ENCODE results near the gene CYLD.
A peak's percentile ranks its signal among the peaks of the same experiment; 100 is the strongest.

Gene CYLD

DNA sequence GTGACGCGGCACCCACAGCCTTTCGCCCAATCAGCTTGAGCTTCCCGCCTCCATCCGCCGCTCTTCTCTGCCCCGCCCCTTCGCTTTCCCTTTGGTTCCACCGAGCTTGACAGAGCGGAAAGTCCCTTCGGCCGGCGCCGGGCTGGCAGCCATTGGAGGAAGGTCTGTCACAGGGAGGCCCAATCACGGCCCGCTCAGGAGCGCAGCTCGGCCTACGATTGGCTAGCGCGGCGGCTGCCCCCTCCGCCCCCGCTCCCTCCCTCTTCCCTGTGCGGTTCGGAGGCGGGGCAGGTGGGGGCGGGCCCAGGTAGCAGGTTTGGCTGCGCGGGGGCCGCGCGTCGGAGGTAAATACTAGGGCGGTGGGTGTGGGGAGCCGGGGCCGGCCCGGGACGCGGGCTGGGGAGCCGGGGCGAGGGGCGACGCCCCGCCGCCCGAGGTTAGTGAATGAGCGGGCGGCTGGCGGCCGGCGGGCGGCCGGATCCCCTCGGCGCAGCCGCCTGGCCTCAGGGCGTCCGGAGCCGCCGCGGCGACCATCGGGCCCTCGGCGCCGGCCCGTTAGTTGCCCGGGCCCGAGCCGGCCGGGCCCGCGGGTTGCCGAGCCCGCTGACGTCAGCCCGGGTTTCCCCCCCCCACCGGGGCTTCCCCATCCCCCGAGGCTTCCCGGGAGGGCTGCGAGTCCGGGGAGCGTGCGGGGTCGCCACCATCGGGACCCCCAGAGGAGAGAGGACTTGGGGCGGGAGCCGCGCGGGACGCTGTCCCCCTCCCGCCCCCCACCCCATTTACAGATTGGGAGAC lies at the start of gene CYLD:
TSS of gene CYLD (plus strand) at position 306 of the 795 bp plus-strand sequence. CDS start 7,613 bp downstream, outside the sequence.
- DNase-seq (ENCODE audit: low read depth in 2 of 3, low spot score in 2 of 3): peak; percentile 91 to 99 (median 92)

DNA sequence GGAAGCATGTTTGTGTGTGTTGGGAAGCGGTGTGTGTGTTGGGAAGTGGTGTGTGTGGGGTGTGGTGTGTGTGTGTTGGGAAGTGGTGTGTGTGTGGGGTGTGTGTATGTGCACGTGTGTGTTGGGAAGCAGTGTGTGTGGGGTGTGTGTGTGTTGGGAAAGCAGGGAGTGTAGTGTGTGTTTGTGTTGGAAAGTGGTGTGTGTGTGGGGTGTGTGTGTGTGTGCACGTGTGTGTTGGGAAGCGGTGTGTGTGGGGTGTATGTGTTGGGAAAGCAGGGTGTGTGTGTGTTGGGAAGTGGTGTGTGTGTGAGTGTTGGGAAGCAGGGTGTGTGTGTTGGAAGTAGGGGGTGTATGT lies 49.3 kb upstream of the CYLD start:
- DNase-seq (ENCODE audit: low read depth in 2 of 3, low spot score in 2 of 3): no peak

DNA sequence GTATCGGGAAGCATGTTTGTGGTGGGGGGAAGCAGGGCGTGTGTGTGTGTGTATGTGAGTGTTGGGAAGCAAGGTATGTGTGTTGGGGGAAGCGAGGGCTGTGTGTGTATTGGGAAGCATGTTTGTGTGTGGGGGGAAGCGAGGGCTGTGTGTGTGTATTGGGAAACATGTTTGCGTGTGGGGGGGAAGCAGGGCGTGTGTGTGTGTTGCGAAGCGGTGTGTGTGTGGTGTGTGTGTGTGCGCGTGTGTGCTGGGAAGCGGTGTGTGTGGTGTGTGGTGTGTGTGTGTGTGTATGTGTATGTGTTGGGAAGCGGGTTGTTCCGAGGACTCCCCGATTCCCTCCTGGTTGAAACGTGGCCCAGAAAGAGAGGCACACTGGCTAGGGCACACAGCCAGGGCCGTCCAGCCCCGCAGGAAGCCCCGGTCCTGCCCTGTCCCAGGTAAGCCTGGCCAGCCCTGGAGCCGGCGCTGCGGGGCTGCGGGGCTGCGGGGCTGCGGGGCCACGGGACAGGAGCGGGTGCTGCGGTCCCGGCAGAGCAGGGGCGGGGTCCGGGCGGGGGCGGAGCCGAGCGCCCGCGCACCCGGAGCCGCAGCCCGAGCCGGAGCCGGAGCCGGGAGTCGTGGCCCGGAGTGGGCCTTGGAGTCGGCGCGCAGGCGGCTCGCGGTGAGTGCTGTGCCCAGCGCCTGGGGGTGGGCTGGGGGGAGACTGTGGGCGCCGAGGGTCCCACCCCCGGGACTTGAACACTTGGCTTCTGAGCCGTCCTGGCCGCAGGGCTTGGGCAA lies 48.7 kb upstream of the CYLD start, which contains the start of gene NOD2:
TSS of gene NOD2 (plus strand) at position 608 of the 783 bp plus-strand sequence. CDS start 5,890 bp downstream, outside the sequence.
- DNase-seq (ENCODE audit: low read depth in 2 of 3, low spot score in 2 of 3): no peak

DNA sequence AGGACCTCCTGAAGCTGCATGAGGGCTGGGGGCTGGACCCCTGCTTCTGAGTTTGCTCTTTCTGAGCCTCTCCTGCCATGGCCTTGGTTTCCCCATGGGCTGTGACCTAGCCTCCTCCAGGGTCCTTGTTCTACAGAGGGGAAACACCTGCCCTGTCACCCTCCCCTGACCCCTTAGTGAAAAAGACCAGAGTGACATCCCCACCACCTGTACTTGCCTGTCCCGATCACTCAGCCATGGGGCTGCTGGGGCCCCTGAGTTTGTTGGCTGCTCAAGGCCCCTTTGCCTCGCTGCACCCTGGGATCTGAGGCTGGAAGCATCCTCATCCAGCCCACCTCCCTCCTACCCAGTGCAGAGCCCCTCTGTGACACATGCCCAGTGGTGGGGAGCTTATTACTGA lies 47.7 kb upstream of the CYLD start:
- no peak for DNase-seq (ENCODE audit: low read depth in 2 of 3, low spot score in 2 of 3)

DNA sequence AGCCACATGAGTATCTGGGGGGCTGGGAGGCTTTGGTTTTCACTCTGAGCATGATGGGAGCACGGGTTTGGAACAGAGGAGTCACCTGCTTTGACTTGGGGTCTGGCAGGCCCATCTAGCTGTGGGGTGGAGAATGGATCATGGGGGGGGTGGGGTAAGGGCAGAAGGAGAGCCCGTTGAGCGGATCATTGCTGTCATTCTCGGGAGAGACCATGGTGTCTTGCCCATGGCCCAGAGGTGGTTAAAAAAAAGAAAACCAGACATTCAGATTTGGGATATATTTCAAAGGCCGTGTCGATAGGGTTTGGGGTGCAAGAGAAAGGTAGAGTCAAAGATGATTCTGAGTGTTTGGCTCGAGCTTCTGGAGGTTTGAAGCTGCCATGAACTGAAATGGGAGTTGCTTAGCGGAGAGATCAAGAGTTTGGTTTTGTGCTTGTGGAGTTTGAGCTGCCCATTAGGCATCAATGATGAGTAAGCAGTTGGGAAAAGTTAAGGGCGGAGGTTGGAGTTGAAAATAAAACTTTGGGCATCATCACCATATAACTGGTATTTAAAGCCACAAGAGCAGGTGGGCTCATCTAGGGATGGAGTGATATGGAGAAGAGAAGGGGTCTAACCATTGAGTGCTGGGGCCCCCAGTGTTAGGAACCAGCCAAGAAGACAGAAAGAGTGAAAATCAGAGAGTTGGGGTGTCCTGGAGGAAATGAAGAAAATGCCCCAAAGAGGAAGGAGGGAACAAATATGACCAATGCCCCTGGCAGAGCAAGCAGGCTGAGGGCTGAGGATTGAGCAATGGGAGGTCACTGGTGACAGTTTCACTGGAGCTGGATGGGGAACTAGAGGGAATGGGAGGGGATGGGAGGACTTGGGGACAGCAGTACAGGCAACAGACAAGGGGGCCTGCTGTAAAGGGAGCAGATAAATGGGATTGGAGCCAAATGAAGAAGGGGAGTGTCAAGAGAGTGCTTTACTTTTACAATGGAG lies 46.6 kb upstream of the CYLD start:
- DNase-seq (ENCODE audit: low read depth in 2 of 3, low spot score in 2 of 3): no peak

DNA sequence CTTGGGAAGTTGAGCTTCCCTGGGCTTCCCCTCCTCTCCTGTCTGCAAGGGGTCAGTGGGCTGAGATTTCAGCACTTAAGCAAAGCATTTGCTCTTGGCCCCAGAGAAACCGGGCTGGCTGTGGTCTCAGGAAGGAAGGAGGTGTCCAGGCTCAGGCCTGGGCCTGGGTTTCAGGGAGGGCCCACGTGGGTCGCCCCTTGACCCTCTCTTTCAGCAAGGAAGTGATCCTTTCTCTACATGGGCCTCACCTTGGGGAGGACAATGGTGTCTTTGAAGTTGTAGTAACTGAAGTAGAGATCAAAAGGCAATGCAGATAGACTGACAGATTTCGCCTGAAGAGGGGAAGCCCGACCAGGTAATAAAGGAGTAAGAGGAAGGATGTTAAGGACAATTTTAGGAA lies 45.8 kb upstream of the CYLD start:
- DNase-seq (ENCODE audit: low read depth in 2 of 3, low spot score in 2 of 3): no peak

DNA sequence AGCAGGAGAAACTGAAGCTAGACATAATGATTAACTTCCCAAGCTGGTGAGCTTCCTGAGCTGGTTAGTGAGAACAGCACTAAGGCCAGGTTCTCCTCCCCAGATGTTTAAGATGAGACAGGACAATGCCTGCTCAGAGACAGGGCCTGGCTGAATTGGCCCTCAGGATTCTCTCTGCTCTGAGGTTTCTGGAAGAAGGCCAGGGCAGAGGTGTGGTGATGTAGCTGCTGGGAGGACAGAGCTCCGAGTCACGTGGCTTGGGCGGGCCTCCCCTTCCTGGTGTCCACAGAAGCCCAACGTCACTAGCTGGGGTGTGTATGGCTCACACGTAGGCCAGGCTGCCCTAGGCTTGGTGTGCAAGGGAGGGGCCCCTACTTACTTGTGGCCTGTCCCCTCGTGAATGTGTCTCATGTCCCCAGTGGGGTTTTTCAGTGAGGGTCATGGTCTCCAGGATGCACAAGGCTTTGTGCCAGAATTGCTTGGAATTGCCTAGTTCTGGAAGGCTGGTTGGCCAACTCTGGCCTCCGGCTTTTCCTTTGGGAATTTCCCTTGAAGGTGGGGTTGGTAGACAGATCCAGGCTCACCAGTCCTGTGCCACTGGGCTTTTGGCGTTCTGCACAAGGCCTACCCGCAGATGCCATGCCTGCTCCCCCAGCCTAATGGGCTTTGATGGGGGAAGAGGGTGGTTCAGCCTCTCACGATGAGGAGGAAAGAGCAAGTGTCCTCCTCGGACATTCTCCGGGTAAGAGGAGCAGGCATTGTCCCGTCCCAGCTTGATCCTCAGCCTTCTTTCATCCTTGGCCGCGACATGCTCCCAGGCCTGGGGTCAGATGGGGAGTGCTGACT lies 45.1 kb upstream of the CYLD start:
- DNase-seq (ENCODE audit: low read depth in 2 of 3, low spot score in 2 of 3): no peak

DNA sequence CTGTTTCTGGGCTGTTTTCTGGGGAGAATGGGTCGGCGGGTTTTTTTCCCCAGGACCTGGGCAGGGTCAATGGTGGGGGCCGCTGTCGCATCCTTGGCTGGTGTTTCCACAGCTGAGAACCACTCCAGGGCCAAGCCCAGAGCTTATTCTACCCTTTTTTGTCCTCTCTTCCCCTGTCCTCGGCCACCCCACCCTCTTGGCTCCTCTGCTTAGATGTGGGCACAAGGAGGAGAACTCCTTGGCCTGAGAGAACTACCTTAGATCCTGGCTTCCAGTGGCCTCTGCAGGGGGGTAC lies 44.5 kb upstream of the CYLD start:
- no peak for DNase-seq (ENCODE audit: low read depth in 2 of 3, low spot score in 2 of 3)

DNA sequence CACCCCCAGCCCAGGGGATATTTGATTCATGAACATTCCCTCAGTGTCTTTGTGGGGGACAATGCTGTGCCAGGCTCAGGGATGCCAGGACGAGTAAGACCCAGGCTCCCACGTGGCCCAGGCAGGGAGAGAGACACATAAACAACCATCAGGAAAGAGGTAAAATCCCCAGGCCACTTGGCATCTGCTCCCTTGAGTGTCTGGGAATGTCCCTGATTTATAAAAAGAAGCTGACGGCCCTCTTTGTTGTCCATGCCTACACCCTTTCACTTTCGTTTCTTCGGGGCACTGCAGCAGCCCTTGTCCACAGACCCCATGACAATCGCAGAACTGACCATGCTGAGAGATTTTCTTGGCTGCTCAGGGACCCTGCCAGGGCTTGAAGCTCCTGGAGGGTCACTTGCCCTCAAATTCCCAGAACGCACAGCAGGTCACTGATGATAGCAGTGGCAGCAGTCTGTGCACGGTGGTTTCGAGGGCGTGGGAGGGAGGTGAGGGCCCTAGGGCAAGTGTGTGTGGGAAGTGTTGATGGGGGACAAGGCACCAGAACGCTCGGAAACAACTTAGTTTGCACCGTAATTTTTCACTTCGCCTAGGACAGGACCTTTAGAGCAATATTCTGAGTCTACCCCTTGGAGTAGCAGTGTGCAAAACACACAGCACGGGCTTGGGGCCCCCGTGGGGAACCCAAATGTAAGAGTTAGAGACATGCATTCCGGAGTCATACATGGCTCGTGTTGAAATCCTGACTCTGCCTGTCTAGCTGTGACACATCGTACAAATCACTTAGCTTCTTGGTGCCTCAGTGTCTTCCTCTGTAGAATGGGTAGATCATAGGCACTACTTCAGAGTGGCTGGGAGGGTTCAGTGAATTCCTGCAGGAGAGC lies 43.8 kb upstream of the CYLD start:
- peak in 1 of 3 experiments; percentile 51 for DNase-seq (ENCODE audit: low read depth in 2 of 3, low spot score in 2 of 3)

DNA sequence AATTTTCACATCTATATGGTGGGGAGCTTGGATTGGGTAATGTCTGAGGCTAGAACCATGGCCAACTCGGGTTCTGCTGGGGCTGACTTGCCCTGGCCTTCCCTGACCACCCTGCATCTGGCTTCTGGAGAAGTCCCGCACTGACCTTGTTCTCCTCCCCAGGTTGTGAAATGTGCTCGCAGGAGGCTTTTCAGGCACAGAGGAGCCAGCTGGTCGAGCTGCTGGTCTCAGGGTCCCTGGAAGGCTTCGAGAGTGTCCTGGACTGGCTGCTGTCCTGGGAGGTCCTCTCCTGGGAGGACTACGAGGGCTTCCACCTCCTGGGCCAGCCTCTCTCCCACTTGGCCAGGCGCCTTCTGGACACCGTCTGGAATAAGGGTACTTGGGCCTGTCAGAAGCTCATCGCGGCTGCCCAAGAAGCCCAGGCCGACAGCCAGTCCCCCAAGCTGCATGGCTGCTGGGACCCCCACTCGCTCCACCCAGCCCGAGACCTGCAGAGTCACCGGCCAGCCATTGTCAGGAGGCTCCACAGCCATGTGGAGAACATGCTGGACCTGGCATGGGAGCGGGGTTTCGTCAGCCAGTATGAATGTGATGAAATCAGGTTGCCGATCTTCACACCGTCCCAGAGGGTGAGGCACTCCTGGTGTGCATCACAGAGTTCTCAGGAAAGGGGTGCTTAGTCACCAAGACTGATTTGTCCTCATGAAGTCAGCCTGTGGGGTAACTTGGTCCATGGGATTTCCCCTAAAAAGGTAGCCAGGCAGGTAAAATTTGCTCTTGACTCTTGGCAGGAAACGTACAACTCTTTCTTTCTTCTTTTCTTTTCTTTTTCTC lies 42.3 kb upstream of the CYLD start:
- DNase-seq (ENCODE audit: low read depth in 2 of 3, low spot score in 2 of 3): no peak

DNA sequence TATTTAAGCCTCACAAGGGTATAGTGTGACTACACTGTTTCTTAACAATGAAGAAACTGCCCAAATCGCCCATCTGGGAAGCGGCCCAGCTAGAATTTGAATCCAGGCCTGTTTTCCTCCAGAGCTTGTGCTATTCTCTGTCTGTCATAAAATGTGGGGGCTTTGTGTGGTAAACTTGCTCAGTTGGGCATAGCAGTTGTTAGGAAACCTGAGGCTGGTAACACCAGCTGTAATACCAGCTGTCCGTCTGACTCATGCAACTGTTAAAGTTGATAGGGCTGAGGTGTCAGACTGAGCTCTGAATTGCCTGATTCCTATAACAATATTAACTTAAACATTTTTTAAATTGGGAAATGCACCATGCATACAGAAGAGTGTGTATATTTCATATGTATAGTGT lies 39.2 kb upstream of the CYLD start:
- no peak for DNase-seq (ENCODE audit: low read depth in 2 of 3, low spot score in 2 of 3)

DNA sequence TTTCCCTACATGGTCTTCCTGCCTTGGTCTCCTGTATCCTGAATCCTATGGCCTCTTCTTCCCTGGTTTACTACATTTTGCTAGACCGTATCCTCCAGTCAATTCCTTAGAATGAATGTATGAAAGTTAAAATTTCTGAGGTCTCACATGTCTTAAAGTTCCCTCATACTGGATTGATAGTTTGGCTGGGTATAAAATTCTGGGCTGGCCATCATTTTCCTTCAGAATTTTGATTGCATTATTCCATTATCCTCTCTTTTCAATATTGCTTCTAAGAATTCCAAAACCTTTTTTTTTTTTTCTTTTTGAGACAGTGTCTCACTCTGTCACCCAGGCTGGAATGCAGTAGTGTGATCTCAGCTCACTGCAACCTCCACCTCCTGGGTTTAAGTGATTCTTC lies 37.6 kb upstream of the CYLD start:
- DNase-seq (ENCODE audit: low read depth in 2 of 3, low spot score in 2 of 3): no peak

DNA sequence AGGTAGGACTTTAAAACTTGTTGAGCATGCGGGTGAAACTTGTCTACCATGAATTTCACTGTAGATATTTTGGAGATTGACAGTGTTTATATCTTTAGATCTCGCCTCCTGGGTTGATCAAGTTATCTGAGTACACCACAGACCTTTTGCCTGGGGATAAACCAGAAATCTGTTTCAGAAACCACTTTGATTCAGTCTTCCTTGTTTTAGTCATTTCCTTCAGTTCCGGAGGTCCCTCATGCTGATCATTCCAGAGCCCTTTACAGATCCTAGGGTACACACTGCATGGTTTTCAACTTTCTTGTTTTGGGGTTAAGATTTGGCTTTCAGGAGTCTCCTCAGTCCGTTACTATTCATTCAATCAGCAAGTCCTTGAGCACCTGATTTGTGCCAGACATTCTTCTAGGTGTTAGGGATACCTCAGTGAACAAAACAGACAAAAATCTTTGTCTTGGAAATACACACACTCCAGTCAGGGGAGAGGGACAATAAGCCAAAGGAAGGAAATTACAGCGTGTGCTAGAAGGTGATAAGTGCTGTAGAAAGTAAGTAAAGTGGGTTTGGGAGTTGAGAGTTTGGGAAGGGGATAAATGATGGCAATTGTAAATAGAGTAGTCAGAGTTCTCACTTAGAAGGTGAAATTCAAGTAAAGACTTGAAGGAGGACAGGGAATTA lies 36.3 kb upstream of the CYLD start:
- no peak for DNase-seq (ENCODE audit: low read depth in 2 of 3, low spot score in 2 of 3)

DNA sequence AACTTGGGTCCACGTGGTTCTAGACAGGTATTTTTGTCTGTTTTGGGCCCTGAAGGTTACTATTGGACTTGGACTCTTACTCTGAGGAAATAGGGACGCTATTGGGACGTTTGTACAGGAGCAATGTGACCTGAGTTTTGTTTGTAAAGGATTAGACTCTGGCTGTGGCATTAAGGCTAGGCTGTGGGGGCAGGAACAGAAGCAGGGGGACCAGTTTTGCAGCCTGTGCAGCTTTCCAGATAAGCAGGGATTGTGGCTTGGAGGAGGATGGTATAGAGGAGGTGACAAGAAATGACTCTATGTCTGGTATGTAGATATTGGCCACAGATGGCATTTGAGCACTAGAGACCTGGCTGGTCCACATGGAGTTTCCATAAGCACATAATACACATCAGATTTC lies 35.6 kb upstream of the CYLD start:
- no peak for DNase-seq (ENCODE audit: low read depth in 2 of 3, low spot score in 2 of 3)

DNA sequence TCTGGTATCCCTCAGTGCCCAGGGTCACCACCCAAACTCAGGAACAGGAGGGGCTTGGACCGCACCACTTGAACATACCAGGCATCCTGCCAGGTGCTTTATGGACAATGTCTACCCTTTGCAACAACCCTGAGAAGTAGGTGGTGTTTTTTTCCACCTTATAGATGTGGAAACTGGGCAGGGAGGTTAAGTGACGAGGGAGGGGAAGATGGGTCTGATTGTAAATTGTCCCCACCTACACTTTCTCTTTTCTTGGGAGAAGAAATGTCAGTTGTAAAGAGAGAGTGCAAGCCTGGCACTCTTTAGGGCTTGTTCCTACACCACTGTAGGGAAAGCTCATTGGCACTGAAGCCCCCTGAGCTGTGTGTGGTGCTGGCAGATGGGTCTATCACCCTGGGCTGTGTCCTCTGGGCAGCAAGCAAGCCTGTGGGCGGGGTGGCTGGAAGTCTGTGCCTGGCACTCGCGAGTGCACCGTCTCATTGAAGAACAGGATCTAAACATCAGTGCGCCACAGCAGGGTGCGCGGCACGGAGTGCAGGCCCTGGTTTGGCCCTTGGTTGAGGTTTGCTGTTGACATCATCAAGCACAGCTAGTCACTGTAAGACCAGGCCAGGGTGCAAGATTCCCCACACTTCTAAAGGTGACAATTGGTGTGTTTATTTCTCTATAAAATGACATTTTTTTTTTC lies 33.4 kb upstream of the CYLD start:
- no peak for DNase-seq (ENCODE audit: low read depth in 2 of 3, low spot score in 2 of 3)

DNA sequence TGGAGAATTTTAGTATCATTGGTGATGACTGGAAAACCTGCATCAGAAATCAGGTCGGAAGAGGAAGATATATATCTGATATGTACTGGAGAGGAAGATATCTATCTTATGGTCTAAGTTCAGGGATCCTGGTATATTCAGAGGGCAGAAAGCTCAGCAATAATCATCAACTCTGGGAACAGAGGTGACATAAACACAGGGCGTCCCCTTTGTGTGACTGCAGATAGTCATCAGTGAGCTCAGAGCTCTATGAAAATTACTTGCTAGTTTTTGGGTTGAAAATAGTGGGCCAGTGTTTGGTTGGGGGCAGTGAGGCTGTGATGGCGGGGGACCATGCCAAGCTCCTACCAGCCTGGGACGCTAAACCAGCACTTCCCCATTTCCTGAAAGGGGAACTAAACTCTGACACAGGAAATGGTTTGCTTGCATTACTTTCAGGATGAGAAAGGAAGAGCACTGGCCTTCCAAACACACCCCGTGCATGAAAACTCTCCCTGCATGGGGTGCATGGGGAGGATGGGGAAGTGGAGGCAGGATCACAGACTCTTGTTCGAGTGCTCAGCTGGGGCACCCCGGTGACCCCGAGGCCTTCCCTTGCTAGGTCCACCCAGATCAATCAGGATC lies 32.7 kb upstream of the CYLD start:
- DNase-seq (ENCODE audit: low read depth in 2 of 3, low spot score in 2 of 3): no peak

DNA sequence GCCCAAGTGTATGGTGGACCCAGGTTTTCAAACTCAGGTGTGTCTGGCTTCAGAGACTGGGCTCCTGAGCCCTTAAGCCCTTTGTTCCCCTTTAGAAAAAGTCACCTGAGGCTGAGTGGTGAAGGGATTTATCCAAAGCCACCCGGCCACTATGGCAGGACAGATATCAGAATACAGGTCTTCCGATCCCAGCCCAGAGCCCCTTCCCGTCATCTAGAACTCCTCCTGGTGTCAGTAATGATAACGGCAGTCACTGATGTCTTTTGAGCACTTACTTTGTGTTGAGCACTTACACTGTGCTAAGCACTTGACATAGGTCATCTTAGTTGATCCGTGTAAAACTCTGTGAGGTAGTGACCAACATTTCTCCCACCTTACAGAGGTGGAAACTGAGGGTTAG lies 31.9 kb upstream of the CYLD start:
- no peak for DNase-seq (ENCODE audit: low read depth in 2 of 3, low spot score in 2 of 3)
